OCI-LY7 (cell line): ENCODE data around the gene UBE2Q1. TPM values are rescaled to one million over a fixed set of nuclear protein-coding genes. Genes with fewer than 3 reads are reported as not detected.

Source experiments
- BruUV-seq: library from RNA; stranded (reverse); fragments of 400-500 nt; replicated peaks from 2 replicates; lab custom pipeline; 2021; lab: Mats Ljungman, UMichigan
- CTCF ChIA-PET: fragments of 300-600 bp; sonication (Branson Sonifier 250); formaldehyde crosslinking; loops from one replicate; lab custom pipeline; 2022; ENCODE audit warnings: antibody characterized with exemption; ENCODE audit not compliant: unreplicated experiment; lab: Charles Lee
- POLR2A ChIA-PET: fragments of 300-600 bp; sonication (Branson Sonifier 250); formaldehyde crosslinking; loops from one replicate; lab custom pipeline; 2022; ENCODE audit warnings: antibody characterized with exemption; lab: Charles Lee
- DNase-seq: peaks from one replicate; pipeline ENCODE4 v3.0.0-alpha.2; 2015; ENCODE audit warnings: low spot score
- H2AFZ ChIP-seq: fragments of 200-600 bp; sonication (generic), shearing (Covaris generic); 2 replicates; pipeline ENCODE4 v1.6.1; 2014; ENCODE audit warnings: mild to moderate bottlenecking, antibody characterized with exemption, low read length, moderate library complexity
- H3K27ac ChIP-seq: fragments of 200-600 bp; sonication (generic); 2 replicates; pipeline ENCODE4 v1.5.1; 2014; ENCODE audit warnings: mixed run types, low read depth, mild to moderate bottlenecking, moderate library complexity, low read length, inconsistent platforms; ENCODE audit not compliant: poor library complexity, severe bottlenecking
- H3K36me3 ChIP-seq: fragments of 200-600 bp; sonication (generic); 2 replicates; pipeline ENCODE4 v1.6.1; 2014; ENCODE audit warnings: mild to moderate bottlenecking, antibody characterized with exemption, low read length, moderate library complexity, mixed read lengths; ENCODE audit not compliant: insufficient read depth
- H3K4me1 ChIP-seq: fragments of 200-600 bp; sonication (generic); 2 replicates; pipeline ENCODE4 v1.5.1; 2014; ENCODE audit warnings: mild to moderate bottlenecking, low read length; ENCODE audit not compliant: insufficient read depth, poor library complexity, severe bottlenecking
- H3K4me2 ChIP-seq: fragments of 200-600 bp; sonication (generic); 2 replicates; pipeline ENCODE4 v1.6.1; 2014; ENCODE audit warnings: mild to moderate bottlenecking, low read length
- H3K4me3 ChIP-seq: fragments of 200-600 bp; sonication (generic); 2 replicates; pipeline ENCODE4 v1.5.1; 2014; ENCODE audit warnings: mild to moderate bottlenecking, low read depth, low read length; ENCODE audit not compliant: poor library complexity, severe bottlenecking
- H3K79me2 ChIP-seq: fragments of 200-600 bp; sonication (generic); 2 replicates; pipeline ENCODE4 v1.6.1; 2016; ENCODE audit warnings: low read depth, mild to moderate bottlenecking, low read length, moderate library complexity, mixed read lengths; ENCODE audit not compliant: insufficient read depth
- H3K9me2 ChIP-seq: fragments of 200-600 bp; sonication (generic); 2 replicates; pipeline ENCODE4 v1.6.1; 2016; ENCODE audit warnings: mild to moderate bottlenecking, low read length, mixed read lengths; ENCODE audit not compliant: insufficient read depth
- H3K9me3 ChIP-seq: fragments of 200-600 bp; sonication (generic); 2 replicates; pipeline ENCODE4 v1.6.1; 2014; ENCODE audit warnings: mild to moderate bottlenecking, mixed run types, low read length, mixed read lengths
- H4K20me1 ChIP-seq: fragments of 200-600 bp; sonication (generic); 2 replicates; pipeline ENCODE4 v1.6.1; 2014; ENCODE audit warnings: mild to moderate bottlenecking, antibody characterized with exemption, low read length, moderate library complexity, mixed read lengths; ENCODE audit not compliant: insufficient read depth
- CTCF ChIP-seq: fragments of 200-600 bp; sonication (generic); conservative IDR thresholded peaks from 2 replicates; pipeline ENCODE4 v1.5.1; 2014; ENCODE audit warnings: mild to moderate bottlenecking, antibody characterized with exemption, low read length, moderate library complexity, mixed read lengths
- EZH2phosphoT487 ChIP-seq: fragments of 200-600 bp; sonication (generic); IDR thresholded peaks from 2 replicates; pipeline ENCODE4 v1.6.1; 2018; ENCODE audit warnings: low read depth, borderline replicate concordance, mild to moderate bottlenecking, mixed run types, antibody characterized with exemption, low read length, moderate library complexity, mixed read lengths
- intact Hi-C: fragments of 100-400 bp; cut with micrococcal nuclease; formaldehyde crosslinking; loops from one replicate; pipeline ENCODE4 v1.10.0; 2022; ENCODE audit not compliant: unreplicated experiment
- total RNA-seq, 2 experiments: library from RNA; depleted of rRNA in 1 of 2; stranded (reverse); fragments of >200 nt in 1 of 2; shearing (Covaris generic) in 1 of 2; gene quantifications; 2 replicates each; pipeline ENCODE4 v1.2.3, GENCODE V29; 2014 to 2022

The UBE2Q1 gene
- total RNA-seq, 2 experiments from 2014 or later: 34.6 to 84.5 TPM

- Histone ChIP-seq H3K4me2 (no peak overlapping the region), H2AFZ (no peak overlapping the region), H3K79me2 (no peaks in the 10 kb centered on the region), H3K4me1 (peaks cover 20% of the 10 kb centered on the region), H3K36me3 (no peaks in the 10 kb centered on the region), H3K9me2 (no peaks in the 10 kb centered on the region), H4K20me1 (no peaks in the 10 kb centered on the region), H3K9me3 (no peaks in the 10 kb centered on the region), H3K4me3 (no peak overlapping the region), H3K27ac (no peak overlapping the region)
- CTCF ChIA-PET: no interaction called here
- DNase-seq: no peak
- TF ChIP-seq EZH2phosphoT487: no peak
- BruUV-seq: no TSS peak
- intact Hi-C loops: no loop called here
- POLR2A ChIA-PET: no interaction called here
Measured at GRCh38 chr1:154500533-154500932, 57.9 kb downstream of the UBE2Q1 start.

- intact Hi-C loops: no loop called here
- TF ChIP-seq EZH2phosphoT487 (no peak), CTCF (no peak)
Measured at GRCh38 chr1:154499446-154499845, 59.0 kb downstream of the UBE2Q1 start.

More at GRCh38 chr1:154499446-154499845, 59.0 kb downstream of the UBE2Q1 start:
- no peak overlapping the region for H3K4me2 ChIP-seq
- DNase-seq: no peak
- H3K9me2 ChIP-seq: no peaks in the 10 kb centered on the region
- no peaks in the 10 kb centered on the region for H3K9me3 ChIP-seq
- CTCF ChIA-PET: no interaction called here
- no peak overlapping the region for H3K4me3 ChIP-seq
- no peak overlapping the region for H3K27ac ChIP-seq
- no peaks in the 10 kb centered on the region for H4K20me1 ChIP-seq
- H3K4me1 ChIP-seq: peaks cover 23% of the 10 kb centered on the region
- H3K79me2 ChIP-seq: no peaks in the 10 kb centered on the region
- no peak overlapping the region for H2AFZ ChIP-seq
- no TSS peak for BruUV-seq
- H3K36me3 ChIP-seq: no peaks in the 10 kb centered on the region
- POLR2A ChIA-PET: interaction anchor here (0.5 kb wide), 1 partner anchor 975 kb away, joined by 6 read pairs; no protein-coding TSS in a partner anchor

Other genes starting within 250 kb of the UBE2Q1 start
- gene AQP10, start 237.6 kb downstream of the UBE2Q1 start, total RNA-seq (2014; rRNA removed; shearing (Covaris generic)): not detected in 2 replicates
- not detected in 2 replicates for gene AQP10, start 237.6 kb downstream of the UBE2Q1 start, total RNA-seq (2022)
- 20.3 and 28.8 TPM in 2 replicates for gene ATP8B2, start 233.1 kb downstream of the UBE2Q1 start, total RNA-seq (2014; rRNA removed; shearing (Covaris generic))
- gene ATP8B2, start 233.1 kb downstream of the UBE2Q1 start, total RNA-seq (2022): 10.2 and 11.5 TPM in 2 replicates
- not detected in 2 replicates for gene IL6R, start 153.3 kb downstream of the UBE2Q1 start, total RNA-seq (2014; rRNA removed; shearing (Covaris generic))
- not detected in 2 replicates for gene IL6R, start 153.3 kb downstream of the UBE2Q1 start, total RNA-seq (2022)
- 0.13 TPM in 1 of 2 replicates, not detected in the other for gene TDRD10, start 56.4 kb downstream of the UBE2Q1 start, total RNA-seq (2014; rRNA removed; shearing (Covaris generic))
- not detected in 2 replicates for gene TDRD10, start 56.4 kb downstream of the UBE2Q1 start, total RNA-seq (2022)
- not detected in 2 replicates for gene SHE, start 56.2 kb downstream of the UBE2Q1 start, total RNA-seq (2014; rRNA removed; shearing (Covaris generic))
- not detected in 2 replicates for gene SHE, start 56.2 kb downstream of the UBE2Q1 start, total RNA-seq (2022)
- 0.13 and 0.33 TPM in 2 replicates for gene CHRNB2, start 9.1 kb upstream of the UBE2Q1 start, total RNA-seq (2014; rRNA removed; shearing (Covaris generic))
- gene CHRNB2, start 9.1 kb upstream of the UBE2Q1 start, total RNA-seq (2022): 0.42 and 0.55 TPM in 2 replicates
- gene ADAR, start 49.5 kb upstream of the UBE2Q1 start, total RNA-seq (2014; rRNA removed; shearing (Covaris generic)): 87.8 and 90.2 TPM in 2 replicates
- 136 and 139 TPM in 2 replicates for gene ADAR, start 49.5 kb upstream of the UBE2Q1 start, total RNA-seq (2022)